ENCODE measurements around the gene SHROOM3. TPM values are rescaled to one million over a fixed set of nuclear protein-coding genes. Genes with fewer than 3 reads are reported as not detected.

Gene SHROOM3
- total RNA-seq, 2 experiments from 2014 or later = not detected

DNA sequence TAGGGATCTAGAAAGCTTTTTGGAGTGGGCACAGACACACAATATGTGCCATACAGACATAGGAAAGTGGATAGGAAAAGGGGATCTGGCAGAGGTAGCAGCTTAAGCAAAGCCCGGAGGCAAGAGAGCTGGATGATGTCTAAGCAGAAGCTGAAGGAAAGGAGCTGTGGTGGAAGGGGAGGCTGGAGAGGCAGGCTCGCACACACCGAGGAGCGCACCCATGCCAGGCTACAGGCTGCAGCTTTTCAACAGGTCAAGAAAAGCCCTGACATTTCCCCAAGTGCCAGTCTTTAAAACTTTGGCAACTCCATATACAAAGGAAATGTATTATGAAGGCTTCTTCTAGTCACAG lies 395.6 kb downstream of the SHROOM3 start:
- DNase-seq (no peak), ATAC-seq (ENCODE audit: poor library complexity) (no peak)
- no peaks in the 10 kb centered on the region for H3K36me3 Mint-ChIP-seq (ENCODE audit: low read depth)
- no peaks in the 10 kb centered on the region for H3K9me3 Mint-ChIP-seq
- intact Hi-C loops (cut with DNase I, micrococcal nuclease) = no loop called here
- no peaks in the 10 kb centered on the region for H3K4me1 ChIP-seq (ENCODE audit: insufficient read depth, low read length)
- H3K4me1 Mint-ChIP-seq (ENCODE audit: low read depth) = no peaks in the 10 kb centered on the region
- no peaks in the 10 kb centered on the region for H3K36me3 ChIP-seq (ENCODE audit: insufficient read depth, low read length)
- TF ChIP-seq, protein P1, sequence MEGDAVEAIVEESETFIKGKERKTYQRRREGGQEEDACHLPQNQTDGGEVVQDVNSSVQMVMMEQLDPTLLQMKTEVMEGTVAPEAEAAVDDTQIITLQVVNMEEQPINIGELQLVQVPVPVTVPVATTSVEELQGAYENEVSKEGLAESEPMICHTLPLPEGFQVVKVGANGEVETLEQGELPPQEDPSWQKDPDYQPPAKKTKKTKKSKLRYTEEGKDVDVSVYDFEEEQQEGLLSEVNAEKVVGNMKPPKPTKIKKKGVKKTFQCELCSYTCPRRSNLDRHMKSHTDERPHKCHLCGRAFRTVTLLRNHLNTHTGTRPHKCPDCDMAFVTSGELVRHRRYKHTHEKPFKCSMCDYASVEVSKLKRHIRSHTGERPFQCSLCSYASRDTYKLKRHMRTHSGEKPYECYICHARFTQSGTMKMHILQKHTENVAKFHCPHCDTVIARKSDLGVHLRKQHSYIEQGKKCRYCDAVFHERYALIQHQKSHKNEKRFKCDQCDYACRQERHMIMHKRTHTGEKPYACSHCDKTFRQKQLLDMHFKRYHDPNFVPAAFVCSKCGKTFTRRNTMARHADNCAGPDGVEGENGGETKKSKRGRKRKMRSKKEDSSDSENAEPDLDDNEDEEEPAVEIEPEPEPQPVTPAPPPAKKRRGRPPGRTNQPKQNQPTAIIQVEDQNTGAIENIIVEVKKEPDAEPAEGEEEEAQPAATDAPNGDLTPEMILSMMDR (IDR thresholded peaks at IDR 0.05) = no peak
- no peaks in the 10 kb centered on the region for H3K27me3 ChIP-seq (ENCODE audit: control insufficient read depth in 1 of 2, insufficient read depth in 2 of 2, low read length in 2 of 2)
- ChIA-PET POLR2A (no interaction called here), CTCF (no interaction called here)
- no peaks in the 10 kb centered on the region for H3K27me3 Mint-ChIP-seq
- no peak overlapping the region for H3K27ac ChIP-seq (ENCODE audit: low read depth in 1 of 2, low read length in 2 of 2)
- H3K27ac Mint-ChIP-seq = no peak overlapping the region
- no peak overlapping the region for H3K4me3 ChIP-seq (ENCODE audit: low read length)
- no peak overlapping the region for H3K4me3 Mint-ChIP-seq
- no peaks in the 10 kb centered on the region for H3K9me3 ChIP-seq (ENCODE audit: control insufficient read depth in 1 of 2, insufficient read depth in 1 of 2, low read length in 2 of 2)

DNA sequence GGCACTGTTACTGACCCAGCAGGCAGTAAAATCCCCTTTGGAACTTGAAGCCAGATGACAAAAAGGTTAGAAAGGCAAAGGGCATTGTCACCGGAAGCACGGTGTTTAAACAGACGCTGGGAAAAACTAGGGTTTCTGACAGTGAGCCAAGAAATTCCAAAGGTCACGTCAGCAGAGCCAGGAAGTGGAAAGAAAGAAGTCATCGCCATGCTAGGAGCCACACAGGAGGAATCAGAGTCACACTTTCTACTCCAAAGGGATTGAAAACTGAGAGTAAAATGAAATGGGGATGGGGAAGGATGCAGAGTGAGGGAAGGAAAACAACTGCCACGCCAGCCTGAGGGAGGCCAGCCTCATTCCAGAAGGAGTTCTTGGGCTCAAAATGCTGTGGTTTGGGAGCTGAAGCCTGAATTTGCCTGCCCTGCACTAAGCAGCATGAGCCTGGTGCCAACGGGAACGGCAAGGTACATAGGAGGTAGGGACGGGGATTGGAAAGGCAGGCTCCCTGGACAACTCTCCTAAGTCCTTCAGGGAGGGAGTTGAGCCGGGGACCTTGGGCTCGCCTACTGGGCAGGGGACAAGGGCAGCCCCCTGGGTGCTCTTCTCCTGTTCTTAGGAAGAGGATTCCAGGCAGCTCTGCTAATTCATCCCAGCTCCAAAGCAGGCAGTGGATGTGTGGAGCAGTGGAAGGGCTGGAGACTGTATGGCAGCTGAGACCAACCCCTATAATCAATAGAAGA lies 396.1 kb downstream of the SHROOM3 start:
- intact Hi-C loops (cut with DNase I, micrococcal nuclease) = no loop called here
- DNase-seq (no peak), ATAC-seq (ENCODE audit: poor library complexity) (no peak)
- no peak overlapping the region for H3K4me3 Mint-ChIP-seq
- CTCF ChIA-PET = no interaction called here
- Histone ChIP-seq H3K4me1 (ENCODE audit: insufficient read depth, low read length) (no peaks in the 10 kb centered on the region), H3K27me3 (ENCODE audit: control insufficient read depth in 1 of 2, insufficient read depth in 2 of 2, low read length in 2 of 2) (no peaks in the 10 kb centered on the region), H3K4me3 (ENCODE audit: low read length) (no peak overlapping the region), H3K27ac (ENCODE audit: low read depth in 1 of 2, low read length in 2 of 2) (no peak overlapping the region), H3K9me3 (ENCODE audit: control insufficient read depth in 1 of 2, insufficient read depth in 1 of 2, low read length in 2 of 2) (no peaks in the 10 kb centered on the region), H3K36me3 (ENCODE audit: insufficient read depth, low read length) (no peaks in the 10 kb centered on the region)
- H3K9me3 Mint-ChIP-seq = no peaks in the 10 kb centered on the region
- no peaks in the 10 kb centered on the region for H3K27me3 Mint-ChIP-seq
- POLR2A ChIA-PET = no interaction called here
- H3K27ac Mint-ChIP-seq = no peak overlapping the region
- no peaks in the 10 kb centered on the region for H3K4me1 Mint-ChIP-seq (ENCODE audit: low read depth)
- TF ChIP-seq, protein P1 (IDR thresholded peaks at IDR 0.05) = no peak
- H3K36me3 Mint-ChIP-seq (ENCODE audit: low read depth) = no peaks in the 10 kb centered on the region

DNA sequence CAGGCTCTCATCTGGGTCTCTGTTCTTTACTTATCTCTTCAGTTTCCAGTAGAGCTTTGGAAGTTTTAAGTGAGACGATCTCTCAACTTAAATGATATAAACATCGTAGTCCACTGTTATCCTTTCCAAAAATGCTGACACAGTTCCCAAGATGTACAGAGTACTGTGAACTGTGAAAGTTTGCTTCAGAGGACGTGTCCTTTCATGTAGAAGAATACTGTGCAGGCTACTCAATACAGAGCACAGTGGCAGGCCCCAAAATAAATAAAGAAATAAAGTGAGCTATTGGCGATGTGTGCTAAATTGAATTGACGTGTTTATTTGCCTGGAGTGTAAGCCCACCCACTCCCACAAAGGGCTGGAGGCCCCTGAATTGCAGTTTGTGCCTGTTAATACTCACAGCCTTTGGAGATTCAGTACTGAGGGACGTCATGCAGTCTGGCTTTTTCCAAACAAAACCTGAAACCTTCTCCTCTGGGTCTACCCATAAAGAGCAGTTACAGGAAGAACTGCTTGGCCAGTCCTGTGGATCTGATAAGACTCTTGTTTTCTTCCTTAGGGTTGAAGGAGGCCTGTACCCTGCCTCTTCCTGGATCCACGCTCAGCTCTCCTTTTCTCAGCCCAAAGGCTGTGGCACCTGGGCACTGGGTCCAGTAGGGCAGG lies 396.8 kb downstream of the SHROOM3 start:
- TF ChIP-seq, protein P1 (IDR thresholded peaks at IDR 0.05) = no peak
- Histone ChIP-seq H3K9me3 (ENCODE audit: control insufficient read depth in 1 of 2, insufficient read depth in 1 of 2, low read length in 2 of 2) (no peaks in the 10 kb centered on the region), H3K4me1 (ENCODE audit: insufficient read depth, low read length) (no peaks in the 10 kb centered on the region), H3K4me3 (ENCODE audit: low read length) (no peak overlapping the region), H3K27me3 (ENCODE audit: control insufficient read depth in 1 of 2, insufficient read depth in 2 of 2, low read length in 2 of 2) (no peaks in the 10 kb centered on the region), H3K27ac (ENCODE audit: low read depth in 1 of 2, low read length in 2 of 2) (no peak overlapping the region), H3K36me3 (ENCODE audit: insufficient read depth, low read length) (no peaks in the 10 kb centered on the region)
- H3K36me3 Mint-ChIP-seq (ENCODE audit: low read depth) = no peaks in the 10 kb centered on the region
- ChIA-PET POLR2A (no interaction called here), CTCF (no interaction called here)
- H3K27ac Mint-ChIP-seq = no peak overlapping the region
- DNase-seq = no peak
- no peaks in the 10 kb centered on the region for H3K4me1 Mint-ChIP-seq (ENCODE audit: low read depth)
- H3K4me3 Mint-ChIP-seq = no peak overlapping the region
- no peaks in the 10 kb centered on the region for H3K9me3 Mint-ChIP-seq
- intact Hi-C loops (cut with DNase I, micrococcal nuclease) = no loop called here
- ATAC-seq (ENCODE audit: poor library complexity) = no peak
- H3K27me3 Mint-ChIP-seq = no peaks in the 10 kb centered on the region

Small RNA genes lying within 50 kb of the gene (microRNA-seq; reads per million reads assigned to microRNA genes)
- gene MIR4450 (ENCODE audit: borderline microRNAs expressed, borderline replicate concordance) (not detected), gene MIR548AH (ENCODE audit: borderline microRNAs expressed, borderline replicate concordance) (not detected)

Other genes starting within 250 kb of the SHROOM3 start
- gene SCARB2, start 221.4 kb upstream of the SHROOM3 start, total RNA-seq = 10 to 100 TPM; 34.4 to 36.0 TPM
- under 1 TPM; 0.34 to 0.74 TPM for gene FAM47E, start 183.5 kb upstream of the SHROOM3 start, total RNA-seq
- under 1 TPM in 1 of 2 experiments, not detected in 1; 0.11 TPM for gene STBD1, start 128.5 kb upstream of the SHROOM3 start, total RNA-seq
- not detected for gene CCDC158, start 14.1 kb upstream of the SHROOM3 start, total RNA-seq